Stimulated activated CD8-positive, alpha-beta memory T cell treated with anti-CD3 and anti-CD28 coated beads, Interleukin-15, amount 100 ng/mL, for 1 hour (primary cell): ENCODE results near the gene ATXN2.
"Not testable (repeated sequence)": the region's sequence is repeated elsewhere in the genome, so short reads cannot be mapped to it uniquely, and the experiment has no call there.

Experiments
- DNase-seq: peaks from one replicate; pipeline ENCODE4 v3.0.0-alpha.2; 2020; ENCODE audit warnings: low read depth

The ATXN2 gene

GRCh38 chr12:111404362-111405148 lies 194.6 kb downstream of the ATXN2 start:
- no peak for DNase-seq

- not testable (repeated sequence) for DNase-seq
Measured at GRCh38 chr12:111402490-111402824, 196.7 kb downstream of the ATXN2 start.
